HL-60 (cell line): Measurements from ENCODE around the gene ADPRS.

ENCODE experiments used
- DNase-seq, 2 experiments: peaks; one replicate each; pipeline ENCODE4 v3.0.0-alpha.2; 2010 to 2020; ENCODE audit warnings: low read depth in 1 of 2, low spot score in 1 of 2
- H3K27ac ChIP-seq: fragments of 250-450 bp; sonication (Bioruptor Pico); replicated peaks from 2 replicates; pipeline ENCODE4 v1.5.1; 2020; ENCODE audit warnings: mild to moderate bottlenecking, moderate library complexity
- H3K27me3 ChIP-seq: fragments of 250-450 bp; sonication (Bioruptor Pico); 2 replicates; pipeline ENCODE4 v1.5.1; 2021; ENCODE audit warnings: mild to moderate bottlenecking, moderate library complexity; ENCODE audit not compliant: insufficient read depth, poor library complexity, severe bottlenecking
- H3K4me3 ChIP-seq: replicated peaks from 2 replicates; pipeline ENCODE4 v1.5.1; 2011; ENCODE audit warnings: mild to moderate bottlenecking, control low read depth, low read length; ENCODE audit not compliant: insufficient read depth
- CTCF ChIP-seq: IDR thresholded peaks from one replicate; pipeline ENCODE4 v1.5.1; 2011; ENCODE audit warnings: low read length, control low read depth, inconsistent platforms; ENCODE audit not compliant: insufficient read depth
- GABPA ChIP-seq: IDR thresholded peaks from 2 replicates; pipeline ENCODE4 v1.6.1; 2012; ENCODE audit warnings: low read depth
- POLR2AphosphoS5 ChIP-seq: IDR thresholded peaks from 2 replicates; pipeline ENCODE4 v1.6.1; 2012; ENCODE audit warnings: low read depth
- REST ChIP-seq: IDR thresholded peaks from 2 replicates; pipeline ENCODE4 v1.6.1; 2012; ENCODE audit warnings: low read depth; ENCODE audit not compliant: insufficient replicate concordance
- SPI1 ChIP-seq: IDR thresholded peaks from 2 replicates; pipeline ENCODE4 v1.6.1; 2012; ENCODE audit warnings: low read depth, mild to moderate bottlenecking, borderline replicate concordance

Gene ADPRS

GRCh38 chr1:36136535-36136934, 47.8 kb downstream of the ADPRS start:
- no peak for TF ChIP-seq REST
- no peak overlapping the region for H3K4me3 ChIP-seq
- no peaks in the 10 kb centered on the region for H3K27me3 ChIP-seq
- no peak for DNase-seq
- no peak overlapping the region for H3K27ac ChIP-seq

- no peak overlapping the region for H3K4me3 ChIP-seq
- no peak overlapping the region for H3K27ac ChIP-seq
- no peak for TF ChIP-seq POLR2AphosphoS5
- no peak for TF ChIP-seq GABPA
- no peak for TF ChIP-seq SPI1
- TF ChIP-seq REST, result no peak
- TF ChIP-seq CTCF, result no peak
- no peak for DNase-seq
- no peaks in the 10 kb centered on the region for H3K27me3 ChIP-seq
Observed at GRCh38 chr1:36137226-36137625, 48.5 kb downstream of the ADPRS start.

- no peak overlapping the region for H3K27ac ChIP-seq
- H3K27me3 ChIP-seq, result no peaks in the 10 kb centered on the region
- no peak for DNase-seq
- TF ChIP-seq REST, result no peak
- no peak for TF ChIP-seq CTCF
- no peak for TF ChIP-seq POLR2AphosphoS5
- no peak for TF ChIP-seq GABPA
- no peak for TF ChIP-seq SPI1
- no peak overlapping the region for H3K4me3 ChIP-seq
Observed at GRCh38 chr1:36137776-36138175, 49.1 kb downstream of the ADPRS start.

- no peak for DNase-seq
- Histone ChIP-seq H3K27me3 (no peaks in the 10 kb centered on the region), H3K4me3 (no peak overlapping the region), H3K27ac (no peak overlapping the region)
- no peak for TF ChIP-seq SPI1
- TF ChIP-seq POLR2AphosphoS5, result no peak
- no peak for TF ChIP-seq REST
- no peak for TF ChIP-seq CTCF
- TF ChIP-seq GABPA, result no peak
Observed at GRCh38 chr1:36139521-36139920, 50.8 kb downstream of the ADPRS start.
